Measurements from ENCODE around the gene NUP54. TPM values are rescaled to one million over a fixed set of nuclear protein-coding genes. Genes with fewer than 3 reads are reported as not detected.
A peak's percentile ranks its signal among the peaks of the same experiment; 100 is the strongest.

The NUP54 gene
- total and polyA plus RNA-seq, 2 donors (not counting 1 experiment from before 2014, with no cell fraction given) = 49.3 to 55.5 TPM

- no peaks in the 10 kb centered on the region for H3K36me3 ChIP-seq (ENCODE audit: control insufficient read depth, insufficient read depth, low read length)
- peak overlapping the region; percentile 83 for H3K9ac ChIP-seq (ENCODE audit: insufficient read depth, low read length)
- peak overlapping the region; percentile 4 for H3K4me2 ChIP-seq (ENCODE audit: extremely low read depth, insufficient read depth, low read length)
- H3K79me2 ChIP-seq (ENCODE audit: control insufficient read depth, insufficient read depth, low read length) = peaks cover 43% of the 10 kb centered on the region
- no peaks in the 10 kb centered on the region for H4K20me1 ChIP-seq (ENCODE audit: control insufficient read depth, extremely low read depth, insufficient read depth, low read length)
- peak; percentile 73 to 85 for DNase-seq (ENCODE audit: low read depth in 2 of 2)
- no peaks in the 10 kb centered on the region for H3K4me1 ChIP-seq (ENCODE audit: control insufficient read depth, extremely low read depth, insufficient read depth, low read length)
- H2AFZ ChIP-seq (ENCODE audit: low read length) = peak overlapping the region; percentile 46
- no peaks in the 10 kb centered on the region for H3K9me3 ChIP-seq (ENCODE audit: control insufficient read depth, insufficient read depth, low read depth, low read length)
- peak overlapping the region; percentile 72 for H3K27ac ChIP-seq (ENCODE audit: insufficient read depth, low read length)
- TF ChIP-seq, protein P1, sequence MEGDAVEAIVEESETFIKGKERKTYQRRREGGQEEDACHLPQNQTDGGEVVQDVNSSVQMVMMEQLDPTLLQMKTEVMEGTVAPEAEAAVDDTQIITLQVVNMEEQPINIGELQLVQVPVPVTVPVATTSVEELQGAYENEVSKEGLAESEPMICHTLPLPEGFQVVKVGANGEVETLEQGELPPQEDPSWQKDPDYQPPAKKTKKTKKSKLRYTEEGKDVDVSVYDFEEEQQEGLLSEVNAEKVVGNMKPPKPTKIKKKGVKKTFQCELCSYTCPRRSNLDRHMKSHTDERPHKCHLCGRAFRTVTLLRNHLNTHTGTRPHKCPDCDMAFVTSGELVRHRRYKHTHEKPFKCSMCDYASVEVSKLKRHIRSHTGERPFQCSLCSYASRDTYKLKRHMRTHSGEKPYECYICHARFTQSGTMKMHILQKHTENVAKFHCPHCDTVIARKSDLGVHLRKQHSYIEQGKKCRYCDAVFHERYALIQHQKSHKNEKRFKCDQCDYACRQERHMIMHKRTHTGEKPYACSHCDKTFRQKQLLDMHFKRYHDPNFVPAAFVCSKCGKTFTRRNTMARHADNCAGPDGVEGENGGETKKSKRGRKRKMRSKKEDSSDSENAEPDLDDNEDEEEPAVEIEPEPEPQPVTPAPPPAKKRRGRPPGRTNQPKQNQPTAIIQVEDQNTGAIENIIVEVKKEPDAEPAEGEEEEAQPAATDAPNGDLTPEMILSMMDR (conservative IDR thresholded peaks at IDR 0.05 in 1 of 2, IDR thresholded peaks at IDR 0.05 in 1 of 2; ENCODE audit: low read depth in 1 of 2, low read length in 2 of 2) = no peak
- TF ChIP-seq EZH2 (IDR thresholded peaks at IDR 0.05; ENCODE audit: low read length, missing control alignments) = no peak
- no peaks in the 10 kb centered on the region for H3K27me3 ChIP-seq (ENCODE audit: control insufficient read depth, insufficient read depth, low read length)
- H3K4me3 ChIP-seq (replicated peaks in 1 of 4; ENCODE audit: control extremely low read depth in 1 of 4, insufficient read depth in 1 of 4, low read depth in 3 of 4, low read length in 4 of 4) = peak overlapping the region; percentile 62 to 90 (median 83)
Measured at GRCh38 chr4:76147454-76148141, 599 bp downstream of the NUP54 start.

DNA sequence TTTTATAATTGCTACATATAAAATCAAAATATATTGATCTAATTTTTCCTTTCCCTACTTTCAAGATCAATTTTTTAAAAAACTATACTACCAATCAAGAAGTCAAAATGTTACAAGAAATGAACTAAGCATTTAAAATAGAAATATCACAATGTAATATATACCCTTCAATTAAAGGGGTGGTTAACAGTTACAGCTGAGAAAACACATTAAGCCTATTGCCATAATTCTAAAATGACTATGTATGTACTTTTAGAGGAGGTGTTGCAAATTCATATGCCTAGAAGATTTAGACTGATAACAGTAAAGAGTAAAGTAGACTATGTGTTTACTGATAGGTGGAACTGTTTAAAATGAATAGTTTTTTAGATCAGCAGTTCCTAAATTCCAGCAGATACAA, 3.7 kb downstream of the NUP54 start:
- Histone ChIP-seq H3K79me2 (ENCODE audit: control insufficient read depth, insufficient read depth, low read length) (peaks cover 52% of the 10 kb centered on the region), H3K27ac (ENCODE audit: insufficient read depth, low read length) (no peak overlapping the region), H3K9ac (ENCODE audit: insufficient read depth, low read length) (no peak overlapping the region), H3K9me3 (ENCODE audit: control insufficient read depth, insufficient read depth, low read depth, low read length) (no peaks in the 10 kb centered on the region), H3K4me2 (ENCODE audit: extremely low read depth, insufficient read depth, low read length) (no peak overlapping the region), H2AFZ (ENCODE audit: low read length) (no peak overlapping the region), H3K27me3 (ENCODE audit: control insufficient read depth, insufficient read depth, low read length) (no peaks in the 10 kb centered on the region), H3K36me3 (ENCODE audit: control insufficient read depth, insufficient read depth, low read length) (no peaks in the 10 kb centered on the region), H3K4me3 (replicated peaks in 1 of 4; ENCODE audit: control extremely low read depth in 1 of 4, insufficient read depth in 1 of 4, low read depth in 3 of 4, low read length in 4 of 4) (no peak overlapping the region), H4K20me1 (ENCODE audit: control insufficient read depth, extremely low read depth, insufficient read depth, low read length) (no peaks in the 10 kb centered on the region), H3K4me1 (ENCODE audit: control insufficient read depth, extremely low read depth, insufficient read depth, low read length) (no peaks in the 10 kb centered on the region)
- TF ChIP-seq EZH2 (IDR thresholded peaks at IDR 0.05; ENCODE audit: low read length, missing control alignments) = no peak
- TF ChIP-seq, protein P1 (conservative IDR thresholded peaks at IDR 0.05 in 1 of 2, IDR thresholded peaks at IDR 0.05 in 1 of 2; ENCODE audit: low read depth in 1 of 2, low read length in 2 of 2) = no peak
- no peak for DNase-seq (ENCODE audit: low read depth in 2 of 2)

- H3K9ac ChIP-seq (ENCODE audit: insufficient read depth, low read length) = no peak overlapping the region
- H3K79me2 ChIP-seq (ENCODE audit: control insufficient read depth, insufficient read depth, low read length) = peaks cover 36% of the 10 kb centered on the region
- no peaks in the 10 kb centered on the region for H3K27me3 ChIP-seq (ENCODE audit: control insufficient read depth, insufficient read depth, low read length)
- no peak overlapping the region for H3K4me3 ChIP-seq (replicated peaks in 1 of 4; ENCODE audit: control extremely low read depth in 1 of 4, insufficient read depth in 1 of 4, low read depth in 3 of 4, low read length in 4 of 4)
- TF ChIP-seq EZH2 (IDR thresholded peaks at IDR 0.05; ENCODE audit: low read length, missing control alignments) = no peak
- TF ChIP-seq, protein P1 (conservative IDR thresholded peaks at IDR 0.05 in 1 of 2, IDR thresholded peaks at IDR 0.05 in 1 of 2; ENCODE audit: low read depth in 1 of 2, low read length in 2 of 2) = no peak
- no peak for DNase-seq (ENCODE audit: low read depth in 2 of 2)
- H3K27ac ChIP-seq (ENCODE audit: insufficient read depth, low read length) = no peak overlapping the region
- no peaks in the 10 kb centered on the region for H3K9me3 ChIP-seq (ENCODE audit: control insufficient read depth, insufficient read depth, low read depth, low read length)
- H4K20me1 ChIP-seq (ENCODE audit: control insufficient read depth, extremely low read depth, insufficient read depth, low read length) = no peaks in the 10 kb centered on the region
- H2AFZ ChIP-seq (ENCODE audit: low read length) = no peak overlapping the region
- H3K4me2 ChIP-seq (ENCODE audit: extremely low read depth, insufficient read depth, low read length) = no peak overlapping the region
- peaks cover 3% of the 10 kb centered on the region for H3K36me3 ChIP-seq (ENCODE audit: control insufficient read depth, insufficient read depth, low read length)
- no peaks in the 10 kb centered on the region for H3K4me1 ChIP-seq (ENCODE audit: control insufficient read depth, extremely low read depth, insufficient read depth, low read length)
Measured at GRCh38 chr4:76141241-76141640, 7.0 kb downstream of the NUP54 start.
